Measurements from ENCODE around the gene CARNS1. TPM values are rescaled to one million over a fixed set of nuclear protein-coding genes. Genes with fewer than 3 reads are reported as not detected.
A peak's percentile ranks its signal among the peaks of the same experiment; 100 is the strongest.

Gene CARNS1
- total and polyA plus RNA-seq, 9 of the 15 experiments (the other 6 are each of a cell fraction or from before 2014, with no cell fraction given): 0.01 to 0.18 (median 0.06) TPM; not detected in 3

- Histone ChIP-seq H3K27ac (ENCODE audit: extremely low read depth, low read depth, low read length) (no peak overlapping the region), H3K4me1 (replicated peaks in 1 of 2; ENCODE audit: control insufficient read depth in 2 of 2, insufficient read depth in 2 of 2, low read length in 2 of 2) (peaks cover 17 to 76% of the 10 kb centered on the region in 2 experiments), H3K4me3 (no peak overlapping the region), H3K9ac (ENCODE audit: insufficient read depth in 1 of 2, low read depth in 2 of 2, low read length in 2 of 2) (peak overlapping the region in 1 of 2 experiments; percentile 79; a peak in 2 of 4 replicates), H4K20me1 (replicated peaks; ENCODE audit: control insufficient read depth, insufficient read depth, low read length) (no peaks in the 10 kb centered on the region), H3K27me3 (ENCODE audit: control insufficient read depth in 2 of 2, insufficient read depth in 2 of 2, low read length in 2 of 2) (no peaks in the 10 kb centered on the region), H3K9me3 (replicated peaks; ENCODE audit: control insufficient read depth, insufficient read depth, low read depth, low read length) (no peaks in the 10 kb centered on the region), H3K79me2 (ENCODE audit: control insufficient read depth, insufficient read depth, low read length) (0 out of 3 replicates have a peak, but pooled peaks cover under 1% of the 10 kb centered on the region), H2AFZ (ENCODE audit: low read depth, low read length) (no peak overlapping the region), H3K36me3 (ENCODE audit: control insufficient read depth, insufficient read depth, low read length) (no peaks in the 10 kb centered on the region), H3K4me2 (ENCODE audit: insufficient read depth, low read length) (no peak overlapping the region), H3K9me1 (ENCODE audit: control insufficient read depth, insufficient read depth, low read length) (no peaks in the 10 kb centered on the region)
- FAIRE-seq (no peak), DNase-seq (ENCODE audit: extremely low read depth in 1 of 4, low spot score in 3 of 4) (no peak), ATAC-seq (no peak)
- ChIA-PET CTCF (ENCODE audit: low intra/inter-chr PET ratio) (no interaction called here), POLR2A (interaction anchor here (0.6 to 1.2 kb wide), 4 partner anchors 10 to 141 kb away, joined by 3 to 7 read pairs (median 4); no protein-coding TSS in a partner anchor)
- intact Hi-C loops (cut with micrococcal nuclease): no loop called here
- 66% methylated on average over 11 of the region's 18 CpGs for WGBS (ENCODE audit: insufficient coverage, low coverage, missing lambda C conversion rate)
- in situ Hi-C loops (cut with MboI): no loop called here
- BruUV-seq (replicated peaks): no TSS peak
- TF ChIP-seq CHCHD3 (CRISPR knock-in tag; IDR thresholded peaks at IDR 0.05) (no peak), PRPF4 (IDR thresholded peaks at IDR 0.05; ENCODE audit: insufficient read depth, low read depth, low read length, poor library complexity, severe bottlenecking) (no peak), PHB (CRISPR knock-in tag; IDR thresholded peaks at IDR 0.05) (no peak), ARID1B (IDR thresholded peaks at IDR 0.05) (no peak), GATAD2A (IDR thresholded peaks at IDR 0.05) (no peak), ZNF133 (CRISPR knock-in tag; IDR thresholded peaks at IDR 0.05) (no peak), LARP7 (IDR thresholded peaks at IDR 0.05) (no peak), ARID2 (IDR thresholded peaks at IDR 0.05) (no peak), CBFB (CRISPR knock-in tag; IDR thresholded peaks at IDR 0.05) (no peak), RBM17 (IDR thresholded peaks at IDR 0.05; ENCODE audit: borderline replicate concordance, low read depth, low read length) (no peak), MAZ (CRISPR knock-in tag; conservative IDR thresholded peaks at IDR 0.05 in 1 of 2, IDR thresholded peaks at IDR 0.05 in 1 of 2) (no peak)
- TF ChIP-seq, protein P1, sequence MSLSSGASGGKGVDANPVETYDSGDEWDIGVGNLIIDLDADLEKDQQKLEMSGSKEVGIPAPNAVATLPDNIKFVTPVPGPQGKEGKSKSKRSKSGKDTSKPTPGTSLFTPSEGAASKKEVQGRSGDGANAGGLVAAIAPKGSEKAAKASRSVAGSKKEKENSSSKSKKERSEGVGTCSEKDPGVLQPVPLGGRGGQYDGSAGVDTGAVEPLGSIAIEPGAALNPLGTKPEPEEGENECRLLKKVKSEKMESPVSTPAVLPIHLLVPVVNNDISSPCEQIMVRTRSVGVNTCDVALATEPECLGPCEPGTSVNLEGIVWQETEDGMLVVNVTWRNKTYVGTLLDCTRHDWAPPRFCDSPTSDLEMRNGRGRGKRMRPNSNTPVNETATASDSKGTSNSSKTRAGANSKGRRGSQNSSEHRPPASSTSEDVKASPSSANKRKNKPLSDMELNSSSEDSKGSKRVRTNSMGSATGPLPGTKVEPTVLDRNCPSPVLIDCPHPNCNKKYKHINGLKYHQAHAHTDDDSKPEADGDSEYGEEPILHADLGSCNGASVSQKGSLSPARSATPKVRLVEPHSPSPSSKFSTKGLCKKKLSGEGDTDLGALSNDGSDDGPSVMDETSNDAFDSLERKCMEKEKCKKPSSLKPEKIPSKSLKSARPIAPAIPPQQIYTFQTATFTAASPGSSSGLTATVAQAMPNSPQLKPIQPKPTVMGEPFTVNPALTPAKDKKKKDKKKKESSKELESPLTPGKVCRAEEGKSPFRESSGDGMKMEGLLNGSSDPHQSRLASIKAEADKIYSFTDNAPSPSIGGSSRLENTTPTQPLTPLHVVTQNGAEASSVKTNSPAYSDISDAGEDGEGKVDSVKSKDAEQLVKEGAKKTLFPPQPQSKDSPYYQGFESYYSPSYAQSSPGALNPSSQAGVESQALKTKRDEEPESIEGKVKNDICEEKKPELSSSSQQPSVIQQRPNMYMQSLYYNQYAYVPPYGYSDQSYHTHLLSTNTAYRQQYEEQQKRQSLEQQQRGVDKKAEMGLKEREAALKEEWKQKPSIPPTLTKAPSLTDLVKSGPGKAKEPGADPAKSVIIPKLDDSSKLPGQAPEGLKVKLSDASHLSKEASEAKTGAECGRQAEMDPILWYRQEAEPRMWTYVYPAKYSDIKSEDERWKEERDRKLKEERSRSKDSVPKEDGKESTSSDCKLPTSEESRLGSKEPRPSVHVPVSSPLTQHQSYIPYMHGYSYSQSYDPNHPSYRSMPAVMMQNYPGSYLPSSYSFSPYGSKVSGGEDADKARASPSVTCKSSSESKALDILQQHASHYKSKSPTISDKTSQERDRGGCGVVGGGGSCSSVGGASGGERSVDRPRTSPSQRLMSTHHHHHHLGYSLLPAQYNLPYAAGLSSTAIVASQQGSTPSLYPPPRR (CRISPR knock-in tag; IDR thresholded peaks at IDR 0.05; ENCODE audit: borderline replicate concordance): no peak
- TF ChIP-seq, protein P2, sequence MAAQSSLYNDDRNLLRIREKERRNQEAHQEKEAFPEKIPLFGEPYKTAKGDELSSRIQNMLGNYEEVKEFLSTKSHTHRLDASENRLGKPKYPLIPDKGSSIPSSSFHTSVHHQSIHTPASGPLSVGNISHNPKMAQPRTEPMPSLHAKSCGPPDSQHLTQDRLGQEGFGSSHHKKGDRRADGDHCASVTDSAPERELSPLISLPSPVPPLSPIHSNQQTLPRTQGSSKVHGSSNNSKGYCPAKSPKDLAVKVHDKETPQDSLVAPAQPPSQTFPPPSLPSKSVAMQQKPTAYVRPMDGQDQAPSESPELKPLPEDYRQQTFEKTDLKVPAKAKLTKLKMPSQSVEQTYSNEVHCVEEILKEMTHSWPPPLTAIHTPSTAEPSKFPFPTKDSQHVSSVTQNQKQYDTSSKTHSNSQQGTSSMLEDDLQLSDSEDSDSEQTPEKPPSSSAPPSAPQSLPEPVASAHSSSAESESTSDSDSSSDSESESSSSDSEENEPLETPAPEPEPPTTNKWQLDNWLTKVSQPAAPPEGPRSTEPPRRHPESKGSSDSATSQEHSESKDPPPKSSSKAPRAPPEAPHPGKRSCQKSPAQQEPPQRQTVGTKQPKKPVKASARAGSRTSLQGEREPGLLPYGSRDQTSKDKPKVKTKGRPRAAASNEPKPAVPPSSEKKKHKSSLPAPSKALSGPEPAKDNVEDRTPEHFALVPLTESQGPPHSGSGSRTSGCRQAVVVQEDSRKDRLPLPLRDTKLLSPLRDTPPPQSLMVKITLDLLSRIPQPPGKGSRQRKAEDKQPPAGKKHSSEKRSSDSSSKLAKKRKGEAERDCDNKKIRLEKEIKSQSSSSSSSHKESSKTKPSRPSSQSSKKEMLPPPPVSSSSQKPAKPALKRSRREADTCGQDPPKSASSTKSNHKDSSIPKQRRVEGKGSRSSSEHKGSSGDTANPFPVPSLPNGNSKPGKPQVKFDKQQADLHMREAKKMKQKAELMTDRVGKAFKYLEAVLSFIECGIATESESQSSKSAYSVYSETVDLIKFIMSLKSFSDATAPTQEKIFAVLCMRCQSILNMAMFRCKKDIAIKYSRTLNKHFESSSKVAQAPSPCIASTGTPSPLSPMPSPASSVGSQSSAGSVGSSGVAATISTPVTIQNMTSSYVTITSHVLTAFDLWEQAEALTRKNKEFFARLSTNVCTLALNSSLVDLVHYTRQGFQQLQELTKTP (IDR thresholded peaks at IDR 0.05; ENCODE audit: low read depth in 1 of 2, partially characterized antibody in 2 of 2): no peak
- TF ChIP-seq, protein P3, sequence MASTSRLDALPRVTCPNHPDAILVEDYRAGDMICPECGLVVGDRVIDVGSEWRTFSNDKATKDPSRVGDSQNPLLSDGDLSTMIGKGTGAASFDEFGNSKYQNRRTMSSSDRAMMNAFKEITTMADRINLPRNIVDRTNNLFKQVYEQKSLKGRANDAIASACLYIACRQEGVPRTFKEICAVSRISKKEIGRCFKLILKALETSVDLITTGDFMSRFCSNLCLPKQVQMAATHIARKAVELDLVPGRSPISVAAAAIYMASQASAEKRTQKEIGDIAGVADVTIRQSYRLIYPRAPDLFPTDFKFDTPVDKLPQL (IDR thresholded peaks at IDR 0.05; ENCODE audit: extremely low read depth, insufficient read length): no peak
Observed at GRCh38 chr11:67406420-67406968, 9.0 kb upstream of the CARNS1 start.

Data from K562 (cell line).